A549 (cell line): ENCODE measurements around the gene TBC1D16. TPM values are rescaled to one million over a fixed set of nuclear protein-coding genes. Genes with fewer than 3 reads are reported as not detected.

Source experiments
- ATAC-seq, 2 experiments: fragments of 200-7000 bp in 1 of 2; fragments of >200 bp in 1 of 2; cut with Nextera tagmentation in 1 of 2; cut with Tn5 transposase in 1 of 2; 3 replicates each; pipeline versions ENCODE4 v1.8.0 to v1.9.1; 2018 to 2020; ENCODE audit warnings: mild to moderate bottlenecking in 1 of 2, moderate library complexity in 1 of 2
- CTCF ChIA-PET: fragments of 300-600 bp; sonication (Branson Sonifier 250); formaldehyde crosslinking; extraction: SDS; loops from one replicate; lab custom pipeline; 2021; ENCODE audit warnings: antibody characterized with exemption, inconsistent platforms; lab: Yijun Ruan, JAX
- POLR2A ChIA-PET: fragments of 350-600 bp; formaldehyde crosslinking; extraction: SDS; loops from one replicate; lab custom pipeline; 2021; ENCODE audit warnings: antibody characterized with exemption, inconsistent platforms; lab: Yijun Ruan, JAX
- DNase-seq, 2 experiments: peaks; one replicate each; pipeline versions ENCODE4 v3.0.0 to v3.0.0-alpha.2; 2011 to 2016; ENCODE audit warnings: low read depth in 1 of 2, low spot score in 1 of 2
- FAIRE-seq: peaks from 2 replicates; lab custom pipeline; 2011; peaks lifted over from hg19 to GRCh38; lab: Jason Lieb, UNC
- H3K27ac ChIP-seq, 2 experiments: fragments of >200 bp; sonication (Bioruptor Twin); formaldehyde crosslinking; 3 replicates each; pipeline ENCODE4 v1.5.1; 2016 to 2017
- H3K4me1 ChIP-seq: fragments of >200 bp; sonication (Bioruptor Twin); formaldehyde crosslinking; 3 replicates; pipeline ENCODE4 v1.6.1; 2016
- H3K4me2 ChIP-seq: fragments of >200 bp; sonication (Bioruptor Twin); formaldehyde crosslinking; 3 replicates; pipeline ENCODE4 v1.6.1; 2016
- H3K4me3 ChIP-seq: fragments of >200 bp; sonication (Bioruptor Twin); formaldehyde crosslinking; 3 replicates; pipeline ENCODE4 v1.5.1; 2016
- H3K9me3 ChIP-seq: fragments of >200 bp; sonication (Bioruptor Twin); formaldehyde crosslinking; 3 replicates; pipeline ENCODE4 v1.6.1; 2016
- CBX2 ChIP-seq: fragments of 200-600 bp; sonication (generic); IDR thresholded peaks from 2 replicates; pipeline ENCODE4 v1.6.1; 2016; ENCODE audit warnings: low read depth, mild to moderate bottlenecking, borderline replicate concordance
- CBX8 ChIP-seq: fragments of 200-600 bp; sonication (generic); IDR thresholded peaks from 2 replicates; pipeline ENCODE4 v1.6.1; 2016
- CEBPB ChIP-seq, 2 experiments: fragments of >200 bp in 1 of 2; sonication (Bioruptor Twin) in 1 of 2; formaldehyde crosslinking in 1 of 2; IDR thresholded peaks; 2 replicates each; pipeline ENCODE4 v1.6.1; 2012 to 2016
- EP300 ChIP-seq, 2 experiments: fragments of >200 bp; sonication (Bioruptor Twin); formaldehyde crosslinking; IDR thresholded peaks; 2 replicates in 1 of 2; 3 replicates in 1 of 2; pipeline ENCODE4 v1.6.1; 2016 to 2017
- ESRRA ChIP-seq: fragments of 150-350 bp; IDR thresholded peaks from 2 replicates; pipeline ENCODE4 v1.6.1; 2014; ENCODE audit warnings: mild to moderate bottlenecking, low read length, borderline replicate concordance
- HEYL ChIP-seq: fragments of 250-450 bp; sonication (Bioruptor Pico); IDR thresholded peaks from 2 replicates; pipeline ENCODE4 v1.8.0; 2021; ENCODE audit warnings: mild to moderate bottlenecking, moderate library complexity
- HOXB13 ChIP-seq: fragments of 250-450 bp; sonication (Bioruptor Pico); IDR thresholded peaks from 2 replicates; pipeline ENCODE4 v1.5.0; 2020; ENCODE audit warnings: low read depth, mild to moderate bottlenecking, moderate library complexity
- JUNB ChIP-seq: fragments of >200 bp; sonication (Bioruptor Twin); formaldehyde crosslinking; IDR thresholded peaks from 2 replicates; pipeline ENCODE4 v1.6.1; 2016
- POLR2A ChIP-seq: IDR thresholded peaks from 2 replicates; pipeline ENCODE4 v1.6.1; 2012; ENCODE audit warnings: mild to moderate bottlenecking, low read length
- POLR2AphosphoS2 ChIP-seq: conservative IDR thresholded peaks from 2 replicates; pipeline ENCODE4 v1.6.1; 2012; ENCODE audit warnings: low read length, improper control_type of control experiment, inconsistent platforms
- RFX5 ChIP-seq: fragments of 450-650 bp; IDR thresholded peaks from 2 replicates; pipeline ENCODE4 v1.7.1; 2014; ENCODE audit warnings: antibody characterized with exemption, mild to moderate bottlenecking, moderate library complexity
- WGBS: methylation state at CpG from one replicate; pipeline ENCODE4 v1.1.6; 2017; ENCODE audit errors: missing lambda C conversion rate; 5-methylcytosine and 5-hydroxymethylcytosine counted together
- polyA plus RNA-seq, 4 experiments: library from polyadenylated mRNA; depleted of rRNA in 3 of 4; stranded (reverse); fragments of >200 nt; fragmentation: RNase III in 1 of 4; extraction: RNeasy Plus Mini Kit Qiagen cat#74134 plus additional on column Dnase treatment in 1 of 4; gene quantifications; 2 replicates in 3 of 4; 3 replicates in 1 of 4; pipeline ENCODE4 v1.2.3, GENCODE V29; 2011 to 2017
- TF ChIP-seq, protein P1 (sequence below): fragments of 250-450 bp; sonication (Bioruptor Pico); IDR thresholded peaks from 2 replicates; pipeline ENCODE4 v1.5.0; 2021; ENCODE audit warnings: mild to moderate bottlenecking, moderate library complexity, borderline replicate concordance
- TF ChIP-seq, protein P2 (sequence below): IDR thresholded peaks from 2 replicates; pipeline ENCODE4 v1.6.1; 2012
- TF ChIP-seq, protein P3 (sequence below): IDR thresholded peaks from 2 replicates; pipeline ENCODE4 v1.6.1; 2012; ENCODE audit warnings: low read depth, borderline replicate concordance
- TF ChIP-seq, protein P4 (sequence below): fragments of >200 bp; sonication (Bioruptor Twin); formaldehyde crosslinking; IDR thresholded peaks from 3 replicates; pipeline ENCODE4 v1.6.1; 2016
- TF ChIP-seq, protein P5 (sequence below): fragments of >200 bp; sonication (Bioruptor Twin); formaldehyde crosslinking; IDR thresholded peaks from 3 replicates; pipeline ENCODE4 v1.5.1; 2016

Gene TBC1D16
- polyA plus RNA-seq, 2 of the 4 experiments (the other 2 are of a cell fraction) = 8.9 to 12.5 TPM

DNA sequence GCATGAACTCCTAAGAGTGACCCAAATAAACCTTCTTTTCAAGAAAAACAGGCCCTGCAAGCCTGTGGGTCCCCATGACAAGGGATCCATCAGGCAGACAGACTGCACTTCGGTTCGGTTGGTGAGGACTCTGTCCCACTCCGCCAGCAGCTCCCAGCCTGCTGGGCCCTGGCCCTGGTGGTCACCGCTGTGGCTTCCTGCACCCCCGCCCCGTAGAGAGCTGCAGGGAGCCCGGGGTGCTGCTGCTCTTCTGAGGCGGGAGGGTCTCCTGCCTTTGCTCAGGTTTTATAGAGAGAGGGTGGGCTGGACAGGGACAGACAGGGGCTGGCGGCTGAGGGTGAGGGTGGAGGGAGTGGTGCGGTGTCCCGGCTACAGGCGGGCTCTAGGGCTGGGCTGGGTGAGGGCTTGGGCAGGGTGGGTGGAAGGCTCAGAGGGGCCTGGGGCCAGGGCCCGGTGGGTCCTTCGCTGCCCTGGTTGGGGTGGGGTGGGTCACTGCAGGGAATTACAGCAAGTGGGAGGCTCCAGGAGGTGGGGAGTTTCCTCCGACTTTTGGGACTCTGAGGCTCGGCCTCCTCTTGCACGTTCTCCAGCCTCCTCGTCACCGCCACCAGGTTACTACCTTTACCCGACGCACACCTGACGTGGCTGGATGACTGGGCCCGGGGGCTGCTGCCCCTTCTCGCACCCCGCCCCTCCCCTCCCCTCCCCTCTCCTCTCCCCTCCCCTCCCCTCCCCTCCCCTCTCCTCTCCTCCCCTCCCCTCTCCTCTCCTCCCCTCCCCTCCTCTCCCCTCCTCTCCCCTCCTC lies 106.2 kb downstream of the TBC1D16 start (continued):
- TF ChIP-seq, protein P1, sequence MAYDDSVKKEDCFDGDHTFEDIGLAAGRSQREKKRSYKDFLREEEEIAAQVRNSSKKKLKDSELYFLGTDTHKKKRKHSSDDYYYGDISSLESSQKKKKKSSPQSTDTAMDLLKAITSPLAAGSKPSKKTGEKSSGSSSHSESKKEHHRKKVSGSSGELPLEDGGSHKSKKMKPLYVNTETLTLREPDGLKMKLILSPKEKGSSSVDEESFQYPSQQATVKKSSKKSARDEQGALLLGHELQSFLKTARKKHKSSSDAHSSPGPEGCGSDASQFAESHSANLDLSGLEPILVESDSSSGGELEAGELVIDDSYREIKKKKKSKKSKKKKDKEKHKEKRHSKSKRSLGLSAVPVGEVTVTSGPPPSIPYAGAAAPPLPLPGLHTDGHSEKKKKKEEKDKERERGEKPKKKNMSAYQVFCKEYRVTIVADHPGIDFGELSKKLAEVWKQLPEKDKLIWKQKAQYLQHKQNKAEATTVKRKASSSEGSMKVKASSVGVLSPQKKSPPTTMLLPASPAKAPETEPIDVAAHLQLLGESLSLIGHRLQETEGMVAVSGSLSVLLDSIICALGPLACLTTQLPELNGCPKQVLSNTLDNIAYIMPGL = no peak
- TF ChIP-seq POLR2A (no peak), ESRRA (no peak), CBX2 (no peak)

DNA sequence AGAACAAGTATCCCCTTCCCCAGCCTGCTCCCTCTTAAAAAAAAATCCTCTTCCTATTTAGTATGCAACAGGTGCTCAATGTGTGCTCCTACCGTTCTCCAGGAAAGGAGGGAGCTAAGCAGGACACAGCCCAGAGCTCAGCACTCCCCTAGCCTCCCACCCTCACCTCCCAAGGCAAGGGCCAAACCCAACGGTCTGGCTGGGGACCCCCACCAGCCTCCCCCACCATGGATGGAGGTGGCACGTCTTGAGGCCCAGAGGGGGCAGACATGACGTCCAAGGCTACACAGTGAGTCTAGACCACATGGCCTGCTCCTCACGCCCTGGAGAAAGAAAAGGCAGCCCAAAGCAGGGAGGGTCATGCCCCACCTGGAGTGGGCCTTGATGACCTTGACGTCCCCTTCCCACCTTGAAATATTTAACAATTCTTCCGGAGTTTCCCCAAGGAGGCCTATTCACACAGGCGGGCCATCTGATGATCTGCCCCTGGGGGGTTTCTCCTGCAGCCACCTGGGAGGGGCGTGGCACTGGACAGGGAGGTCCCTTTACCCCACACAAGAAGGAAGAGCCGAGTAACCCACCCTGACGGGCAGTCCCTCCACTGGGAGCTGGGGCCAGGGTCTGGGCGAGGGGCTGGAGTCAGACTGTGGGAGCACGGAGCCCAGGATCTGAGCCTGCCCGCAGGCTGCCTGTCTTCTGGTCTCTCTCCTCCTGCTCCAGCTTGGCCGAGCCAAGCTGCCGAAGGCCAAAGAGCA lies 107.0 kb downstream of the TBC1D16 start:
- ATAC-seq (no peak), DNase-seq (no peak), FAIRE-seq (no peak)
- Histone ChIP-seq H3K4me1 (peaks cover 52% of the 10 kb centered on the region), H3K4me3 (no peak overlapping the region), H3K9me3 (no peaks in the 10 kb centered on the region), H3K27ac (no peak overlapping the region), H3K4me2 (no peak overlapping the region)
- ChIA-PET POLR2A (interaction anchor here (0.6 to 0.7 kb wide), 2 partner anchors 9 to 89 kb away, joined by 3 read pairs; partner anchors contain the start of gene CBX4), CTCF (interaction anchor here (0.6 to 1.9 kb wide), 11 partner anchors 13 to 220 kb away, joined by 3 to 6 read pairs (median 3); partner anchors contain the start of gene CBX4)
- no peak for TF ChIP-seq CEBPB (IDR thresholded peaks at IDR 0.05)
- TF ChIP-seq HOXB13 (CRISPR knock-in tag) = no peak
- TF ChIP-seq POLR2A = no peak
- TF ChIP-seq, protein P2, sequence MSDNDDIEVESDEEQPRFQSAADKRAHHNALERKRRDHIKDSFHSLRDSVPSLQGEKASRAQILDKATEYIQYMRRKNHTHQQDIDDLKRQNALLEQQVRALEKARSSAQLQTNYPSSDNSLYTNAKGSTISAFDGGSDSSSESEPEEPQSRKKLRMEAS = no peak
- no peak for TF ChIP-seq JUNB
- TF ChIP-seq HEYL (CRISPR knock-in tag) = no peak
- TF ChIP-seq, protein P3, sequence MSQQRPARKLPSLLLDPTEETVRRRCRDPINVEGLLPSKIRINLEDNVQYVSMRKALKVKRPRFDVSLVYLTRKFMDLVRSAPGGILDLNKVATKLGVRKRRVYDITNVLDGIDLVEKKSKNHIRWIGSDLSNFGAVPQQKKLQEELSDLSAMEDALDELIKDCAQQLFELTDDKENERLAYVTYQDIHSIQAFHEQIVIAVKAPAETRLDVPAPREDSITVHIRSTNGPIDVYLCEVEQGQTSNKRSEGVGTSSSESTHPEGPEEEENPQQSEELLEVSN = no peak
- 89% methylated on average over 16 of the region's 16 CpGs for WGBS

DNA sequence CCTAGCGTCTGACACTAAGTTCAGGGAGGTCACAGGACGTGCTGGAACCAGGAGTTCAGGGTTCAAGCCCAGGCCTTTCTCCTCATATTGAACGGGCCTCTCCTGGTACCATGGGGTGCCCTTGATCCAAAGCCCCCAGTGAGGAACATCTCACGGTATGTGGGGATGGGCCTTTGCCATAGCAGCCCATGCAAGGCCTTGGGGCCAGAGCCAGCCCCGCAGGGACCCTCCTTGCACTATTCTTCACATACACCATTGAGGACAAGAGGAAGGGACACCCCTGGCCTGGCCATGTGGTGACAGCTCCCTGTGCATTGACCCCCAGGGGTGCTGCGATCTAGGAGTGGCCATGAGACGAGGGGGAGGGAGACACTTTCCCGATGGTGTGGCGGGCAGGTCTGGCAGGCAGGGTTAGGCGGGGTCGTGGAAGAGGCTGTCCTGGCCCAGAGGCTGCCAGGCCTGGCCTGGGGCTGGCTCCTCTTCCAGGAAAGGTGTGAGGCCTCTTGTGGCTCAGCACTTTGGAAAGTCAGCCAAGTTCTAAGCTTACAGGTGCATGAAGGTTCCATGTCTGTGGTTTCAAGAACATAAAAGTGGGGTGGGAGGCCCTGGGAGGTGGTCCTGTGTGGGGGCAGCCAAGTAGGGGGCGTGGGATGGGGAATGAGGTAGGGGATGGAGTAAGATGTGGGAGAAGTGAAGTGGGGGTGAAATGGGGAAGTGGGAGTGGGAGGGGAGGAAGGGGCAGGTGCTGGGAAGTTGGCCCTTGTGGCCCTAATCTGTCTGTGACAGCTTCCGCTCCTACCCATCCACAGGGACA lies 107.8 kb downstream of the TBC1D16 start:
- CTCF ChIA-PET = interaction anchor here (1.0 to 3.0 kb wide), 8 partner anchors 12 to 138 kb away, joined by 3 to 12 read pairs (median 5); partner anchors contain the start of gene CBX4
- Histone ChIP-seq H3K4me2 (no peak overlapping the region), H3K27ac (no peak overlapping the region), H3K4me1 (peaks cover 44% of the 10 kb centered on the region), H3K9me3 (no peaks in the 10 kb centered on the region), H3K4me3 (no peak overlapping the region)
- POLR2A ChIA-PET = interaction anchor here (0.7 kb wide), 1 partner anchor 89 kb away, joined by 3 read pairs; the partner anchor contains the start of gene CBX4
- 86% methylated on average over 12 of the region's 13 CpGs for WGBS
- FAIRE-seq = no peak
- TF ChIP-seq, protein P4, sequence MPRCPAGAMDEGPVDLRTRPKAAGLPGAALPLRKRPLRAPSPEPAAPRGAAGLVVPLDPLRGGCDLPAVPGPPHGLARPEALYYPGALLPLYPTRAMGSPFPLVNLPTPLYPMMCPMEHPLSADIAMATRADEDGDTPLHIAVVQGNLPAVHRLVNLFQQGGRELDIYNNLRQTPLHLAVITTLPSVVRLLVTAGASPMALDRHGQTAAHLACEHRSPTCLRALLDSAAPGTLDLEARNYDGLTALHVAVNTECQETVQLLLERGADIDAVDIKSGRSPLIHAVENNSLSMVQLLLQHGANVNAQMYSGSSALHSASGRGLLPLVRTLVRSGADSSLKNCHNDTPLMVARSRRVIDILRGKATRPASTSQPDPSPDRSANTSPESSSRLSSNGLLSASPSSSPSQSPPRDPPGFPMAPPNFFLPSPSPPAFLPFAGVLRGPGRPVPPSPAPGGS = no peak
- TF ChIP-seq RFX5 (no peak), POLR2AphosphoS2 (no peak), CBX8 (no peak), HOXB13 (CRISPR knock-in tag) (no peak), EP300 (IDR thresholded peaks at IDR 0.05) (no peak)
- TF ChIP-seq, protein P5, sequence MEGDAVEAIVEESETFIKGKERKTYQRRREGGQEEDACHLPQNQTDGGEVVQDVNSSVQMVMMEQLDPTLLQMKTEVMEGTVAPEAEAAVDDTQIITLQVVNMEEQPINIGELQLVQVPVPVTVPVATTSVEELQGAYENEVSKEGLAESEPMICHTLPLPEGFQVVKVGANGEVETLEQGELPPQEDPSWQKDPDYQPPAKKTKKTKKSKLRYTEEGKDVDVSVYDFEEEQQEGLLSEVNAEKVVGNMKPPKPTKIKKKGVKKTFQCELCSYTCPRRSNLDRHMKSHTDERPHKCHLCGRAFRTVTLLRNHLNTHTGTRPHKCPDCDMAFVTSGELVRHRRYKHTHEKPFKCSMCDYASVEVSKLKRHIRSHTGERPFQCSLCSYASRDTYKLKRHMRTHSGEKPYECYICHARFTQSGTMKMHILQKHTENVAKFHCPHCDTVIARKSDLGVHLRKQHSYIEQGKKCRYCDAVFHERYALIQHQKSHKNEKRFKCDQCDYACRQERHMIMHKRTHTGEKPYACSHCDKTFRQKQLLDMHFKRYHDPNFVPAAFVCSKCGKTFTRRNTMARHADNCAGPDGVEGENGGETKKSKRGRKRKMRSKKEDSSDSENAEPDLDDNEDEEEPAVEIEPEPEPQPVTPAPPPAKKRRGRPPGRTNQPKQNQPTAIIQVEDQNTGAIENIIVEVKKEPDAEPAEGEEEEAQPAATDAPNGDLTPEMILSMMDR = no peak
- TF ChIP-seq, protein P1 = no peak
- DNase-seq = no peak
- ATAC-seq = no peak
